Activated naive CD8-positive, alpha-beta T cell treated with anti-CD3 and anti-CD28 coated beads for 36 hours (primary cell): ENCODE results near the gene CARD8. TPM values are rescaled to one million over a fixed set of nuclear protein-coding genes. Genes with fewer than 3 reads are reported as not detected.

ENCODE experiments used
- DNase-seq: peaks from one replicate; pipeline ENCODE4 v3.0.0; 2021
- H3K27ac Mint-ChIP-seq: one replicate; pipeline ENCODE4 v1.8.0; 2022; ENCODE audit warnings: mild to moderate bottlenecking, moderate library complexity, mixed read lengths
- H3K27me3 Mint-ChIP-seq: one replicate; pipeline ENCODE4 v1.8.0; 2022; ENCODE audit warnings: mild to moderate bottlenecking, mixed read lengths
- H3K36me3 Mint-ChIP-seq: one replicate; pipeline ENCODE4 v1.8.0; 2021; ENCODE audit warnings: mild to moderate bottlenecking, mixed read lengths
- H3K4me1 Mint-ChIP-seq: one replicate; pipeline ENCODE4 v1.8.0; 2021; ENCODE audit warnings: mixed read lengths
- H3K4me3 Mint-ChIP-seq: one replicate; pipeline ENCODE4 v1.8.0; 2022; ENCODE audit warnings: mild to moderate bottlenecking, moderate library complexity, mixed read lengths
- H3K9me3 Mint-ChIP-seq: one replicate; pipeline ENCODE4 v1.8.0; 2022; ENCODE audit warnings: mixed read lengths
- total RNA-seq, 2 experiments: library from RNA; stranded (reverse); gene quantifications; one replicate each; pipeline ENCODE4 v1.2.3, GENCODE V29; 2021

Gene CARD8
- total RNA-seq, 2 experiments from 2014 or later, result 102 to 103 TPM

DNA sequence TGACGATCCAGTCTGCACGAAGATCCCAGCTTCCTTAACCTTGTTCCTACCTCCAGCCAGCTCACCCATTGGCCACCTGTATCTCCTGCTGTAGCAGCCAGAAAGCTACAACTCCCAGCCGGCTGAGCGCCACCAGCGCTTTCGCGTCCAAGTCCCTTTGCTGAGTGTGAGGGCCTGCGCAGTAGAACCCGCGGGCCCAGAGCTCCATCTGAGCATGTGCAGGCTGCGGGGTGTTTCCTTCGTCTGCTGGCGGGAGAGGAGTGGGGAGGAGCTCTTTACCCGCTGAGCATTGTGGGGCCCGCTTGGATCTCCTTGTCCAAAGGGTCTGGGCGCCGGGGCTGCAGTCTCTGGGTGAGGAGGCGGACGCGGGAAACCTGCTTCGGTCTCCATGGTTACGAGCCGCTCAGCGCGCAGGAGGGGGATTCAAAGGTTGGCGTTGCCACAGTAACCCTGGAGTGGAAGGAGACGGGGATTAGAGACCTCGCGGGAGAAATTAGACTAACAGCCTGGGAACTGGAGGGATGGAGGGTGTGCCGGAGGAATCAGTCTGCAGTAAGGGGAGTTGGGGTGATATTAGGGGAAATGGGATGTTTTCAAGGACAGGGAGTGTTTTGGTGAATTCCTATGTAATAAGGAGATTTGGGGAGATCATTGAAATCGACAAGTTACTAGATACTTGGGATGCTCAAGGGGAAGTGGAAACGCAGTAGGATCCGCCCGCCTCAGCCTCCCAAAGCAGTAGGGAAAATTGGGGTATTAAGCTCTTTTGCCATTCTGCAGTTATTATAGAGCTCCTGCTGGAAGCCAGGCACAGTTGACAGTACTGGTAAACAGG is 51.7 kb downstream of the CARD8 start:
- Mint-ChIP-seq H3K27ac (no peak overlapping the region), H3K4me3 (no peak overlapping the region), H3K4me1 (peaks cover 20% of the 10 kb centered on the region), H3K36me3 (peaks cover 16% of the 10 kb centered on the region), H3K27me3 (no peaks in the 10 kb centered on the region), H3K9me3 (peaks cover 3% of the 10 kb centered on the region)
- DNase-seq, result peak; percentile 94

- Mint-ChIP-seq H3K4me1 (peaks cover 20% of the 10 kb centered on the region), H3K9me3 (peaks cover 3% of the 10 kb centered on the region), H3K36me3 (peaks cover 14% of the 10 kb centered on the region), H3K4me3 (no peak overlapping the region), H3K27ac (no peak overlapping the region), H3K27me3 (no peaks in the 10 kb centered on the region)
- no peak for DNase-seq
Observed at GRCh38 chr19:48203222-48203793, 52.4 kb downstream of the CARD8 start.

DNA sequence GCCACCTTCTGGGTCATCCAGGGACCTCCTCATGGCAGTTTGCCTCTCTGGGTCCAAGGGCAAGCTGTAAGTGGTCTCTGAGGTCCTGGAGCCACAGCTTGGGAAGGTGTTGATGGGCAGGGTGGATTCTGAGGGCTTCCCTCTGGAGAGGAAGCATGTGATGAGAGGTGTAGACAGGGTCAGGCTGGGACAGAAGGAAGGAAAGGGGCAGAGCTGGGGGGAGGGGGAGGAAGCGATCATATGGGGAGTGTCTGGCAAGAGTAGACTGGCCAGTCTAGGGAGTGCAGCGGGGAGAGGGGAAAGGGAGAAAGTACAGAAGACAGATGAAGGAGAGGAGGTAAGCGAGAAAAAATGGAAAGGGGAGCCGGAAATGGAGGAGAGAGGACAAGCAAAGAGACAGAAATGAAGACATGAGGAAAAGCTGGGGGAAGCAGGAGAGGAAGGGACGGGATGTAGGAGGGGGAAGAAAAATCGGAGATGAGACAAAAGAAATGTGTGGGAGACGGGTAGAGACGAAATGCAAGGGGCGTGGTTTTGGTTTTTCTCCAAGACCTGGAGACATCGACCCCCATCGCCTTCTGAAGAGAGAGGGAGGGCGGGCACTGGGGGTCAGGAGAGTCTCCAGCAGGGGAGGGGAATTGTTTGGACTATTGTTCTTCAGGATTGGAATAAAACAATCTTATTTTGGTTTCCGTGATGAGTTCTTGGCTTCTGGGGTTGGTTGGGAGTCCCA is 58.6 kb downstream of the CARD8 start:
- H3K27ac Mint-ChIP-seq, result no peak overlapping the region
- peaks cover 9% of the 10 kb centered on the region for H3K27me3 Mint-ChIP-seq
- DNase-seq, result no peak
- H3K9me3 Mint-ChIP-seq, result no peaks in the 10 kb centered on the region
- H3K36me3 Mint-ChIP-seq, result peaks cover 2% of the 10 kb centered on the region
- H3K4me1 Mint-ChIP-seq, result peaks cover 7% of the 10 kb centered on the region
- no peak overlapping the region for H3K4me3 Mint-ChIP-seq

GRCh38 chr19:48196321-48196763 is 59.4 kb downstream of the CARD8 start:
- Mint-ChIP-seq H3K27ac (no peak overlapping the region), H3K9me3 (no peaks in the 10 kb centered on the region)

DNA sequence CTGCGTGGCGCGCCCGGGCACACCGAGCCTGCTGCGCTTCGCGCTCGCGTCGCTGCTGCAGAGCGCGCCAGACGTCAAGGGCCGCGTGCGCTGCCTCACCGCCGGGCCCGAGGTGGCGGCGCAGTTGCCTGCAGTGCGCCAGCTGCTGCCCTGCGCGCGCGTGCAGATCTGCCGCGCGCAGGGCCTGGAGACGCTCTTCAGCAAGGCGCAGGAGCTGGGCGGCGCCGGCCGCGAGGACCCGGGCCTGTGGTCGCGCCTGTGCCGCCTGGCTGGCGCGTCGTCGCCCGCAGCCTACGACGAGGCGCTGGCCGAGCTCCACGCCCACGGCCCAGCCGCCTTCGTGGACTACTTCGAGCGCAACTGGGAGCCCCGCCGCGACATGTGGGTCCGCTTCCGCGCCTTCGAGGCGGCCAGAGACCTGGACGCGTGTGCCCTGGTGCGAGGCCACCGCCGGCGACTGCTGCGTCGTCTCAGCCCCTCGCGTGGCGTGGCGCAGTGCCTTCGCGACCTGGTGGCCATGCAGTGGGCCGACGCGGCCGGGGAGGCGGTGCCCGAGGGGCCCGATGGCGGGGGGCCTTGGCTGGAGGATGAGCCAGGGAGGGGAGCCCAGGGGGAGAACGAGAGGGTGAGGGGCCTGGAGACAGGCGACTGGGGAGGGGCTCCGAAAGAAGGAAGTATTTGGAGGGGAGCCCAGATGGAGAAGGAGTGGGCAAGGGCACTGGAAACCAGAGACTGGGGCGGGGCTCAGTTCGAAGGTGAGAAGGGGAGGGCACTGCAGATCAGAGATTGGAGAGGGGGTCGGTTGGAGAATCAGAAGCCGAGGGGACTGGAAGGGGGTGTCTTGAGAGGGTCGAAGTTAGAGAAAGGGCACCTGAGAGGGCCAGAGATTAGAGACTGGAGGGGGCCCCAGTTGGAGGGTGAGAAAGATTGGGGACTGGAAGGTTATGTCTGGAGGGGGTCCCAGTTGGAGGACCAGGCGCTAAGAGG is 60.6 kb downstream of the CARD8 start:
- DNase-seq, result no peak
- Mint-ChIP-seq H3K27ac (no peak overlapping the region), H3K9me3 (no peaks in the 10 kb centered on the region), H3K36me3 (peaks cover 6% of the 10 kb centered on the region), H3K27me3 (peaks cover 9% of the 10 kb centered on the region), H3K4me3 (no peak overlapping the region), H3K4me1 (peaks cover 13% of the 10 kb centered on the region)

More at GRCh38 chr19:48196321-48196763, 59.4 kb downstream of the CARD8 start:
- Mint-ChIP-seq H3K4me1 (peaks cover 7% of the 10 kb centered on the region), H3K36me3 (peaks cover 2% of the 10 kb centered on the region), H3K27me3 (peaks cover 9% of the 10 kb centered on the region), H3K4me3 (no peak overlapping the region)
- DNase-seq, result no peak

DNA sequence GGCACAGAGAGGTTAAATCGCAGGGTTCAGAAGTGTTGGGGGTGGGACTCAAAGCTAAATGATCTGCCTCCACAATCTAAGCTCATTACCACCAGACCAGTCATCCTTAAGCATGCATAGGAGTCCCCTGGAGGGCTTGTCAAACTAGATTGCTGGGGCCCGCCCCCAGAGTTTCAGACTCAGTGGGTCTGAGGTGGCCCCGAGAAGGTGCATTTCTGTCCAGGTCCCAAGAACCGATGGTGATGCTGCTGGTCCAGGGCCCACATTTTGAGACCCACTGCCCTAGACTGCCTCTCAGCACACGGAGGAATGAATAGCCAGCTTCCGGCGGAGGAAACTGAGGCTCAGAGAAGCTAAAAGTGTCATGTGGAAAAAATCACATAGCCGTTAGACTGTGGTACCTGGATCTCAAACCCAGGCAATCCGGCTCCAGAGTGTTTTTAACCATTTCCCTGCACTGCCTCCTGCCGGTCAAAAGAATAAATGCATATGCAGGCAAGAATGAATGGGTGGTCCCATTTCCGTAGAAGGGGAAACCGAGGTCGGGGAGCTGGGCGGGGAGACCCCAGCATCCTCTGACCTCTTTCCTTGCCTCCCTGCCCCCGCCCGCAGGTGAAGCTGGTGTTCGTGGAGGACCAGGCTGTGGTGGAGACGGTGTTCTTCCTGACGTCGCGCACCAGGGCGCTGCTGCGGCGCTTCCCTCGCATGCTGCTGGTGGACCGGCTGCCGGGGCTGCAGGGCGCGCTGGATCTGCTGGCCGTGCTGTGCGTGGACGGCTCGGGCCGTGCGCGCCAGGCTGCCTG is 61.5 kb downstream of the CARD8 start:
- no peak for DNase-seq
- peaks cover 9% of the 10 kb centered on the region for H3K27me3 Mint-ChIP-seq
- H3K4me3 Mint-ChIP-seq, result no peak overlapping the region
- H3K9me3 Mint-ChIP-seq, result no peaks in the 10 kb centered on the region
- H3K27ac Mint-ChIP-seq, result no peak overlapping the region
- peaks cover 10% of the 10 kb centered on the region for H3K36me3 Mint-ChIP-seq
- peaks cover 10% of the 10 kb centered on the region for H3K4me1 Mint-ChIP-seq

DNA sequence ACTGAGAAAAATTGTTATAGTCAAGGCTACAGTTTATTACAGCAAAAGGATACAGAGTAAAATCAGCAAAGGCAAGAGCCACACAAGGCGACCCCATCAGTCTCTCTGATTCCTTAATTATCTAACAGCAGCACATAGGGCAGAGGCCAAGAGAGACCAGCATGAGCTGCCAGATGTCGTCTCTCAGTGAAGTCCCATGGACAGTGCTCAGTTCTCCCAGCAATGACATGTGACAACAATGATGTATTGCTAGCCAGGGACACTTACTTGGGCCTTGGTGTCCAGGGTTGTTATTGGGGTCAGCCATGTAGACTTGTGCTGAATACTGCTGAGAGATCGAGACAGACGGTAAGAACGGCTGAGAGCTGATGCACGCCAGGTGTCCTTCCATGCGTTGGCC is 63.0 kb downstream of the CARD8 start:
- Mint-ChIP-seq H3K36me3 (peaks cover 21% of the 10 kb centered on the region), H3K9me3 (no peaks in the 10 kb centered on the region), H3K4me1 (peaks cover 10% of the 10 kb centered on the region), H3K27ac (no peak overlapping the region), H3K27me3 (peaks cover 9% of the 10 kb centered on the region), H3K4me3 (no peak overlapping the region)
- DNase-seq, result no peak

- DNase-seq, result no peak
- no peak overlapping the region for H3K27ac Mint-ChIP-seq
- H3K9me3 Mint-ChIP-seq, result no peaks in the 10 kb centered on the region
- peaks cover 7% of the 10 kb centered on the region for H3K4me1 Mint-ChIP-seq
- no peak overlapping the region for H3K4me3 Mint-ChIP-seq
- peaks cover 23% of the 10 kb centered on the region for H3K36me3 Mint-ChIP-seq
- peaks cover 5% of the 10 kb centered on the region for H3K27me3 Mint-ChIP-seq
Observed at GRCh38 chr19:48190885-48191284, 64.8 kb downstream of the CARD8 start.

- Mint-ChIP-seq H3K4me1 (peaks cover 7% of the 10 kb centered on the region), H3K27ac (no peak overlapping the region), H3K36me3 (peaks cover 23% of the 10 kb centered on the region), H3K4me3 (no peak overlapping the region), H3K9me3 (no peaks in the 10 kb centered on the region), H3K27me3 (no peaks in the 10 kb centered on the region)
- peak; percentile 69 for DNase-seq
Observed at GRCh38 chr19:48190288-48190884, 65.3 kb downstream of the CARD8 start.

GRCh38 chr19:48186541-48186991 is 69.1 kb downstream of the CARD8 start:
- DNase-seq, result no peak
- no peak overlapping the region for H3K27ac Mint-ChIP-seq
- H3K4me1 Mint-ChIP-seq, result peaks cover 7% of the 10 kb centered on the region
- H3K4me3 Mint-ChIP-seq, result no peak overlapping the region
- H3K27me3 Mint-ChIP-seq, result no peaks in the 10 kb centered on the region
- peaks cover 3% of the 10 kb centered on the region for H3K9me3 Mint-ChIP-seq
- peaks cover 35% of the 10 kb centered on the region for H3K36me3 Mint-ChIP-seq

DNA sequence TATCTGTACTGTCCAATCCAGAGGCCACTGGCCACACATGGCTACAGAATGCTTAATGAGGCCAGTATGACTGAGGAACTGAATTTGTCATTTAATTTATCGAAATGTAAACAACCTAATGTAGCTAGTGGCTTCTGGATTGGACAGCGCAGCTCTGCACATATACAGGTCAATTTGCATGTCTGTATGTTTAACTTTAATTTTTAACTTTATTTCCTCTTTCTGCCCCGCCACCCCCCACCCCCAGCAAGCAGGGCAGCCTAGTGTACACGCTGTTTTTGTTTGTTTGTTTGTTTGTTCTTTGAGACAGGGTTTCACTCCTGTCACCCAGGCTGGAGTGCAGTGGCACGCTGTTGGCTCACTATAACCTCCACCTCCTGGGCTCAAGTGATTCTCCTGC is 69.7 kb downstream of the CARD8 start:
- no peak overlapping the region for H3K27ac Mint-ChIP-seq
- no peaks in the 10 kb centered on the region for H3K27me3 Mint-ChIP-seq
- peaks cover 7% of the 10 kb centered on the region for H3K4me1 Mint-ChIP-seq
- no peak for DNase-seq
- H3K4me3 Mint-ChIP-seq, result no peak overlapping the region
- H3K9me3 Mint-ChIP-seq, result peaks cover 7% of the 10 kb centered on the region
- peaks cover 41% of the 10 kb centered on the region for H3K36me3 Mint-ChIP-seq

DNA sequence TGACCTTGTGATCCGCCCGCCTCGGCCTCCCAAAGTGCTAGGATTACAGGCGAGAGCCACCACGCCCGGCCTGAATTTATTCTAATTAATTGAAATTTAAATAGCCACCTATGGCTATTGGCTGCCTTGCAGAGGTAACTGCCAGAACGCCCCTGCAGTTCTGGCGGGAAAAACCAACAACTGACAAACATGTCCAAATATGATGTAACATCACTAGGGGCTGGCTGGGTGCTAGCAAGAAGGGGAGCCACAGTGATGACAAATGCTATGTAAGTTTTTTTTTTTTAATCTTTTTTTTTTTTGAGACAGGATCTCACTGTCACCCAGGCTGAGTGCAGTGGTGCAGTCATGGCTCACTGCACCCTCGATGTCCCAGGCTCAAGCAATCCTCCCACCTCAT is 72.4 kb downstream of the CARD8 start:
- Mint-ChIP-seq H3K9me3 (peaks cover 7% of the 10 kb centered on the region), H3K4me3 (no peak overlapping the region), H3K36me3 (peaks cover 38% of the 10 kb centered on the region), H3K27ac (no peak overlapping the region), H3K4me1 (no peaks in the 10 kb centered on the region), H3K27me3 (no peaks in the 10 kb centered on the region)
- no peak for DNase-seq

DNA sequence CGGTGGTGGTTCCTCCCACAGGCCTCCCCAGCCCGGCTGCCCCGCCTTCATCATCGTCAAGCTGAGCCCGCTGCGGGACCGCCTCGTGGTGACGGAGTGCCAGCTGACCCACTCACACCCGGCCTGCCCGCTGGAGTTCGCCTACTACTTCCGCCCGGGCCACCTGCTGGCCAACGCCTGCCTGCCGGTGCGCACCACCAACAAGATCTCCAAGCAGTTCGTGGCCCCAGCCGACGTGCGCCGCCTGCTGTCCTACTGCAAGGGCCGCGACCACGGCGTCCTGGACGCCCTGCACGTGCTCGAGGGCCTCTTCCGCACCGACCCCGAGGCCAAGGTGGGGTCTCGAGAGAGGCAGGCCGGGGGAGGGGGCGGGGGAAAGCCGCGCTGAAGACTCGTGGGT is 73.3 kb downstream of the CARD8 start:
- DNase-seq, result no peak
- Mint-ChIP-seq H3K27me3 (no peaks in the 10 kb centered on the region), H3K4me3 (no peak overlapping the region), H3K4me1 (no peaks in the 10 kb centered on the region), H3K9me3 (peaks cover 7% of the 10 kb centered on the region), H3K36me3 (peaks cover 31% of the 10 kb centered on the region), H3K27ac (no peak overlapping the region)
